ENCODE data around the gene AR. TPM values are rescaled to one million over a fixed set of nuclear protein-coding genes. Genes with fewer than 3 reads are reported as not detected.

AR gene
- total RNA-seq, 2 experiments from 2014 or later = not detected

DNA sequence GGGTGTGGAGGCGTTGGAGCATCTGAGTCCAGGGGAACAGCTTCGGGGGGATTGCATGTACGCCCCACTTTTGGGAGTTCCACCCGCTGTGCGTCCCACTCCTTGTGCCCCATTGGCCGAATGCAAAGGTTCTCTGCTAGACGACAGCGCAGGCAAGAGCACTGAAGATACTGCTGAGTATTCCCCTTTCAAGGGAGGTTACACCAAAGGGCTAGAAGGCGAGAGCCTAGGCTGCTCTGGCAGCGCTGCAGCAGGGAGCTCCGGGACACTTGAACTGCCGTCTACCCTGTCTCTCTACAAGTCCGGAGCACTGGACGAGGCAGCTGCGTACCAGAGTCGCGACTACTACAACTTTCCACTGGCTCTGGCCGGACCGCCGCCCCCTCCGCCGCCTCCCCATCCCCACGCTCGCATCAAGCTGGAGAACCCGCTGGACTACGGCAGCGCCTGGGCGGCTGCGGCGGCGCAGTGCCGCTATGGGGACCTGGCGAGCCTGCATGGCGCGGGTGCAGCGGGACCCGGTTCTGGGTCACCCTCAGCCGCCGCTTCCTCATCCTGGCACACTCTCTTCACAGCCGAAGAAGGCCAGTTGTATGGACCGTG lies 2.2 kb downstream of the AR start:
- H3K27ac Mint-ChIP-seq = no peak overlapping the region
- no peak overlapping the region for H3K4me3 Mint-ChIP-seq
- peaks cover 4% of the 10 kb centered on the region for H3K4me1 Mint-ChIP-seq
- H3K36me3 Mint-ChIP-seq = no peaks in the 10 kb centered on the region
- DNase-seq = no peak
- peaks cover 42% of the 10 kb centered on the region for H3K27me3 Mint-ChIP-seq
- H3K9me3 Mint-ChIP-seq = no peaks in the 10 kb centered on the region

DNA sequence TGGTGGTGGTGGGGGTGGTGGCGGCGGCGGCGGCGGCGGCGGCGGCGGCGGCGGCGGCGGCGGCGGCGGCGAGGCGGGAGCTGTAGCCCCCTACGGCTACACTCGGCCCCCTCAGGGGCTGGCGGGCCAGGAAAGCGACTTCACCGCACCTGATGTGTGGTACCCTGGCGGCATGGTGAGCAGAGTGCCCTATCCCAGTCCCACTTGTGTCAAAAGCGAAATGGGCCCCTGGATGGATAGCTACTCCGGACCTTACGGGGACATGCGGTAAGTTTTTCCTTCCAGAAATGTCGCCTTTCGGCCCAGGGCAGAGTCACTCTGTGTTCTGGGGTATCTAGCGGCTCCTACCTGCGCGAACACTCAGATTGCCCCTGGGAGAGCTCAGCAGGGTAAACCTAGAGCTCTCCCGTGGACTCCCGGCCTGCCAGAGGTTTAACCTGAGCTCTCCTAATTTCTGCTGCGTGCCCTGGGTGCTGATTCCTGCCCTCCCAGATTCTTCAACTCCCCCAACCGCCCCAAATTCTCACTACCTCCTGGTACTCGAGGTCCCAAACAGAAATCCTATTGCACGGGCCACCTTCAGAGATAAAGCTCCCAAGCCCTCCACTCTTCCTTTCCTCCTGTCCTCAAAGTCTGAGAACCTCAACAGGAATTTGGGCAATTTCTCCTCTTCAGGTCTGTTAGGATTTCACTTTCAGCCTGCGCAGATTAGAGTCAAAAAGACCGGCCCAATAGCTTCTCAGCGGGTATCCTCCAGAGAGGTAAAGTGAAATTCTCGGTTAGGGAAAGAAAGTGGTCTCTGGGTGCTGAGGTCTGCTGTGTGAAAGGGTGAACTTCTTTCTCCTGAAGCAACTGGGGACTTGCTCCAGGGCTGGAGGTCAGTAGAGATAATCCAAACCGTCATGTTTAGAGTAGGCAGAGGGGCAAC lies 2.9 kb downstream of the AR start:
- Mint-ChIP-seq H3K9me3 (no peaks in the 10 kb centered on the region), H3K27me3 (peaks cover 37% of the 10 kb centered on the region), H3K27ac (no peak overlapping the region), H3K4me1 (peaks cover 4% of the 10 kb centered on the region), H3K36me3 (no peaks in the 10 kb centered on the region), H3K4me3 (no peak overlapping the region)
- no peak for DNase-seq

DNA sequence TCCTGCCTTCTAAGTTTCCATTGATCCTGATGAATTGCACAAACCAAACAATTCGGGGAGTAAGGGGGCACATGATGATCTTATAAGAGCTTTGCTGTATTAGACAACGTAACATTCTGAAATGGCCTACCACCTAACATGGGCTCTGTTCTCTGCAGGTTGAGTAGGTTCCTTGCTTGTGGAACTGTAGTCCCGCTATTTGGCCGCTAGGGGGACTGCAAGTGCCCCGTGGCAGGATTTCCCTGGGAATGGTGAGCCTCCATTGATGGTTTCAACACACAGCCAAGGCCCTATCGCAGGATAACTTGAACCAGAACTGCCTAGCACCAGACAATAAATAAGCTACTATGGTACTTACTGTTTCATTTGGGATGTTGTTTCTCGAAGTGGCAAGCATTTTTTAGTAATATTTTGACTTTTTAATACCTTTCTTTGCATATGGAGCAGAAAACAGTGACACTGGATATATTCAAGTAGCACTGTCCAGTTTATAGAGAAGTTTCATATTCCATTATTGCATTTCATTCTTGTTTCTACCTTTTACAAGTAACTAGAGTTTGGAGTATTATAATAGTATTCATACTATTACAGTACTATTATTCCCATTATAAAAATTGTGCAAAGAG lies 11.9 kb downstream of the AR start:
- Mint-ChIP-seq H3K9me3 (no peaks in the 10 kb centered on the region), H3K4me1 (no peaks in the 10 kb centered on the region), H3K36me3 (no peaks in the 10 kb centered on the region), H3K27me3 (no peaks in the 10 kb centered on the region), H3K4me3 (no peak overlapping the region), H3K27ac (no peak overlapping the region)
- DNase-seq = no peak

DNA sequence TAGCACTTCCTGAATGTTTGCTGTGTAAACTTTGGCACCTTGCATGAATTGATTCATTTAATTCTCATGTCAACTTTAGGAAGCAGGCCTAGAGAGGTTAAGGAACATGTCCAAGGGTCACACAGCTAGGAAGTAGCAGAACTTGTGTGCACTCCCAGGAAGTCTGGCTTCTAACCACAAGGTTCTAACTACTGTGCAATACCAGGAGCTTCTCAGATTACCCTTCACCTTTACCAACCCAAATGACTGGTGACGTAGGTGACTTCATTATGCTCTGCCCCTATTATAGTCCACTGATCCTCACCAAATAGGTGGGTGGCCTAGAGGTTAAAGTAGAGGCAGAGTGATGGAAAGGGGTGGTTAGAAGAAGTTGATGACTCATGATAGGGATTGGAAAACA lies 14.4 kb downstream of the AR start:
- Mint-ChIP-seq H3K4me1 (no peaks in the 10 kb centered on the region), H3K27me3 (no peaks in the 10 kb centered on the region), H3K9me3 (peaks cover 2% of the 10 kb centered on the region), H3K36me3 (no peaks in the 10 kb centered on the region), H3K4me3 (no peak overlapping the region), H3K27ac (no peak overlapping the region)
- DNase-seq = no peak

- Mint-ChIP-seq H3K27me3 (no peaks in the 10 kb centered on the region), H3K9me3 (peaks cover 2% of the 10 kb centered on the region), H3K4me1 (no peaks in the 10 kb centered on the region), H3K27ac (no peak overlapping the region), H3K4me3 (no peak overlapping the region), H3K36me3 (no peaks in the 10 kb centered on the region)
- DNase-seq = no peak
Measured at GRCh38 chrX:67563469-67564448, 19.9 kb downstream of the AR start.

DNA sequence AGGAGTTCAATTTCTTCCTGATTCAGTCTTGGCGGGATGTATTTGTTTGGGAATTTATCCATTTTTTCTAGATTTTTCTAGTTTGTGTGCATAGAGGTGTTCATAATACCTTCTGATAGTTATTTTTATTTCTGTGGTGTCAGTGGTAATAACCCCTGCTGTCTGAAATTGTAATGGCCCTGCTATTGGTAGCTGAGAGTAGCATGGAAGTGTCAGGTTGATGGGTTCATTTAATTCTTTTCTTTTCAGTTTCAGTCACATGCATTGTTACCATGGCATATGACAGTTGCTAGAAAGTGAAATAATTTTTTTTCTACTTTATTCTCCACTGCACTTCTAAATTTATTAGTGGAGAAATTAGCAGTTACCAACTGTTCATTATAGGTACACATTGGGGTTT lies 20.7 kb downstream of the AR start:
- Mint-ChIP-seq H3K4me1 (no peaks in the 10 kb centered on the region), H3K4me3 (no peak overlapping the region), H3K27me3 (no peaks in the 10 kb centered on the region), H3K27ac (no peak overlapping the region), H3K36me3 (no peaks in the 10 kb centered on the region), H3K9me3 (peaks cover 2% of the 10 kb centered on the region)
- no peak for DNase-seq

DNA sequence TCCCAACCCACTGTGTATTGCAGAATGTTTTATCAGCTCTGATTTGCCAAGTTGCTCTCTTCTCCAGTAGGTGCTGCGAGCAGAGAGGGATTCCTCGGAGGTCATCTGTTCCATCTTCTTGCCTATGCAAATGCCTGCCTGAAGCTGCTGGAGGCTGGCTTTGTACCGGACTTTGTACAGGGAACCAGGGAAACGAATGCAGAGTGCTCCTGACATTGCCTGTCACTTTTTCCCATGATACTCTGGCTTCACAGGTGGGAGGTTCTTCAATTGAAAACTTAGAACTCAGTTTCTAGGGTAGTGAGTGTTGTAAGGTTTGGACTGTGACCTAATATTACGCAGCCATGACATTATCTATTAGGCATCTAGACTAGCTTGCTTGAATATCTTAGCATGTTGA lies 24.9 kb downstream of the AR start:
- Mint-ChIP-seq H3K36me3 (no peaks in the 10 kb centered on the region), H3K4me3 (no peak overlapping the region), H3K27ac (no peak overlapping the region), H3K27me3 (no peaks in the 10 kb centered on the region), H3K9me3 (no peaks in the 10 kb centered on the region), H3K4me1 (no peaks in the 10 kb centered on the region)
- DNase-seq = no peak

DNA sequence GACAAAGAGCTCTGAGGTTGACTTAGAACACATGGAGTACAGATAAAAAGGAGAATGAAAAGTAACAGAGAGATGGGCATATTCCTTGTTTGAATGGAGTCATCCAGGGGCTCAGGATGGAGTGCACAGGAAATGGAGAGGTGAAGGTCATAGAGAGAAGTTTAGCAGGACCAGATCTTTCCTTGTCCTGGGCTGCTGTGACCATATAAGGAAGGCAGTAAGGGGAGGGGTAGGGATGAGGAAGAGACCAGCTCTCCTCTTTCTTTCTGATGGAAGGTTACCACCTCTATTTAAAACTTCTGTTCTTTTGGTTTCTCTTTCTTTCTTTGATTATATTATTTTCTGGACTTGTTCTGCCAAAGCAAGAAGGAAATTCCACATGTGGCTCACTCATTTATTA lies 27.0 kb downstream of the AR start:
- H3K4me3 Mint-ChIP-seq = no peak overlapping the region
- H3K4me1 Mint-ChIP-seq = no peaks in the 10 kb centered on the region
- no peaks in the 10 kb centered on the region for H3K27me3 Mint-ChIP-seq
- H3K9me3 Mint-ChIP-seq = no peaks in the 10 kb centered on the region
- no peak overlapping the region for H3K27ac Mint-ChIP-seq
- H3K36me3 Mint-ChIP-seq = no peaks in the 10 kb centered on the region
- DNase-seq = no peak

DNA sequence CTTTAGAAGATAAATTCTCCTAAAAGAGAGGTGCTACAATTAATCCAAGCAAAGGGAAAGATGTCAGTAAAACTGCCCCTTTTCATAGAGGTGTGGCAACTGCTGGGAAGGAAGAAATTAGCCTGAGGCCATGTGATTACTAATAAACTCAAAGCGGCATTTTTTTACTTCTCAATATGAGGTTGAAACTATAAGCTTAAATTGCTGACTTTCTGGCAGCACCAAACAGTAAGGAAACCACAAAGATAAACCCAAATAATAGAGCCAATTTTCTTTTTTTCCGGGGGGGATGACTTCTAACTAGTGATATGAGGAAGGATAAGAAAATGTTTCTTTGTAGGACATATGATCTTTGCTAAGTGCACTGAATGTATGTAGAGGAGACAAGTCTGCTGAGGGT lies 30.9 kb downstream of the AR start:
- Mint-ChIP-seq H3K4me1 (no peaks in the 10 kb centered on the region), H3K9me3 (no peaks in the 10 kb centered on the region), H3K36me3 (no peaks in the 10 kb centered on the region), H3K27ac (no peak overlapping the region), H3K4me3 (no peak overlapping the region), H3K27me3 (no peaks in the 10 kb centered on the region)
- DNase-seq = no peak

GRCh38 chrX:67582436-67582835 lies 38.6 kb downstream of the AR start:
- Mint-ChIP-seq H3K9me3 (peaks cover 2% of the 10 kb centered on the region), H3K27me3 (no peaks in the 10 kb centered on the region), H3K36me3 (peaks cover 1% of the 10 kb centered on the region), H3K4me1 (no peaks in the 10 kb centered on the region), H3K27ac (no peak overlapping the region), H3K4me3 (no peak overlapping the region)
- DNase-seq = no peak

DNA sequence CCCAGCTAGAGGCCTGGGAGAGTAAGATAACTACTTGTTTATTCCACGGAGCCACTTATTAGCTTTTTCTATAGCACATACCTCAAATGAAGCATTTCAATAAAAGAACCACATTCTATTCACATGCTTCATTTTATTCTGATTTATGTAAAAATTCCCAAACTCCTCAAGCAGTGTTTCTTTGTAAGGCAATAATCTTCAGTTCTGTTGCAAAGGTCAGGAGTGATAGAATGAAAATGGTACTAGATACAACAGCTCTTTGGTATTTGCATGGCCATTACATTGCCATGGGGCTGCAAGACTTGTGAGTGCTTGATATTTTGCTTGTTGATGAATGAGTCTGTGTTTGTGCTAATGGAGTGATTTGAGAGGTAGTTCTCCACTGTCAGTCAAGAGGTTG lies 39.4 kb downstream of the AR start:
- no peaks in the 10 kb centered on the region for H3K27me3 Mint-ChIP-seq
- no peaks in the 10 kb centered on the region for H3K4me1 Mint-ChIP-seq
- H3K27ac Mint-ChIP-seq = no peak overlapping the region
- no peak overlapping the region for H3K4me3 Mint-ChIP-seq
- H3K36me3 Mint-ChIP-seq = peaks cover 1% of the 10 kb centered on the region
- no peak for DNase-seq
- peaks cover 2% of the 10 kb centered on the region for H3K9me3 Mint-ChIP-seq

DNA sequence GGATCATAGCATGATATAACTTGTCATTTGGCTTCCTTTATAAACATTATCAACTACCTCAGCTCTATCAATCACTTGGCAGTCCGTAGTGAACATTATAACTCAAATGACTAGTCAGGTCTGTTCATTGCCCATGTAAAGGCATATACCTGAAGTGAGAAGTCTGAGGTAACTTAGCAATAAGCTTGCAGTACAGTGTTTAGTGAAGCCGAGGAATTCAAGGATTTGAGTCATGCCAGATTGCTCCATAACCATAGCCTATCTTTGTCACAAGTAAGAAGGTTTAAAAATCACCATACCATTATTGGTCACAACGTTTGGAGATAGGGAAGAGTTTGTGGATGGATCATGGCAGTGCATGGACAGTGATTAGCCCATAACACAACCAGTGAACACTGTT lies 41.6 kb downstream of the AR start:
- no peaks in the 10 kb centered on the region for H3K27me3 Mint-ChIP-seq
- H3K36me3 Mint-ChIP-seq = peaks cover 1% of the 10 kb centered on the region
- H3K9me3 Mint-ChIP-seq = peaks cover 2% of the 10 kb centered on the region
- no peak overlapping the region for H3K4me3 Mint-ChIP-seq
- no peak for DNase-seq
- H3K27ac Mint-ChIP-seq = no peak overlapping the region
- no peaks in the 10 kb centered on the region for H3K4me1 Mint-ChIP-seq

GRCh38 chrX:67587946-67588624 lies 44.3 kb downstream of the AR start:
- no peak overlapping the region for H3K27ac Mint-ChIP-seq

More at GRCh38 chrX:67587946-67588624, 44.3 kb downstream of the AR start:
- no peaks in the 10 kb centered on the region for H3K4me1 Mint-ChIP-seq
- H3K9me3 Mint-ChIP-seq = no peaks in the 10 kb centered on the region
- DNase-seq = no peak
- H3K27me3 Mint-ChIP-seq = no peaks in the 10 kb centered on the region
- H3K36me3 Mint-ChIP-seq = no peaks in the 10 kb centered on the region
- no peak overlapping the region for H3K4me3 Mint-ChIP-seq

Measured in activated naive CD8-positive, alpha-beta T cell treated with anti-CD3 and anti-CD28 coated beads for 36 hours (primary cell).